Glutamatergic neuron (in vitro differentiated cells): ENCODE measurements around the gene BOD1L1. TPM values are rescaled to one million over a fixed set of nuclear protein-coding genes. Genes with fewer than 3 reads are reported as not detected.
A peak's percentile ranks its signal among the peaks of the same experiment; 100 is the strongest.

ENCODE experiments used
- DNase-seq: peaks from one replicate; pipeline ENCODE4 v3.0.0; 2022
- H3K27ac Mint-ChIP-seq: one replicate; pipeline ENCODE4 v1.8.0; 2020; ENCODE audit warnings: mild to moderate bottlenecking, mixed read lengths, inconsistent platforms; ENCODE audit not compliant: unreplicated experiment
- H3K27me3 Mint-ChIP-seq: one replicate; pipeline ENCODE4 v1.8.0; 2020; ENCODE audit warnings: mild to moderate bottlenecking, moderate library complexity, mixed read lengths, inconsistent platforms; ENCODE audit not compliant: unreplicated experiment
- H3K36me3 Mint-ChIP-seq: one replicate; pipeline ENCODE4 v1.8.0; 2020; ENCODE audit warnings: mild to moderate bottlenecking, mixed read lengths, inconsistent platforms; ENCODE audit not compliant: unreplicated experiment
- H3K4me1 Mint-ChIP-seq: one replicate; pipeline ENCODE4 v1.8.0; 2020; ENCODE audit warnings: mild to moderate bottlenecking, low read depth, mixed read lengths, inconsistent platforms; ENCODE audit not compliant: unreplicated experiment
- H3K4me3 Mint-ChIP-seq: one replicate; pipeline ENCODE4 v1.8.0; 2020; ENCODE audit warnings: mild to moderate bottlenecking, mixed read lengths, inconsistent platforms; ENCODE audit not compliant: unreplicated experiment
- H3K9me3 Mint-ChIP-seq: one replicate; pipeline ENCODE4 v1.8.0; 2020; ENCODE audit warnings: mild to moderate bottlenecking, moderate library complexity, mixed read lengths, inconsistent platforms; ENCODE audit not compliant: unreplicated experiment
- total RNA-seq: library from RNA; stranded (reverse); fragmentation: NEBNext Ultra II Directional; extraction: Animal tissue kit (Norgen Biotek cat#: 25700); gene quantifications from one replicate; pipeline ENCODE4 v1.2.1, GENCODE V29; 2021; ENCODE audit not compliant: unreplicated experiment
- TF ChIP-seq, protein P1 (sequence below): fragments of 200-600 bp; sonication (generic); IDR thresholded peaks from one replicate; pipeline ENCODE4 v1.5.0; 2021; ENCODE audit not compliant: partially characterized antibody, unreplicated experiment

BOD1L1 gene
- total RNA-seq, 1 donor from 2014 or later, result 57.3 TPM

DNA sequence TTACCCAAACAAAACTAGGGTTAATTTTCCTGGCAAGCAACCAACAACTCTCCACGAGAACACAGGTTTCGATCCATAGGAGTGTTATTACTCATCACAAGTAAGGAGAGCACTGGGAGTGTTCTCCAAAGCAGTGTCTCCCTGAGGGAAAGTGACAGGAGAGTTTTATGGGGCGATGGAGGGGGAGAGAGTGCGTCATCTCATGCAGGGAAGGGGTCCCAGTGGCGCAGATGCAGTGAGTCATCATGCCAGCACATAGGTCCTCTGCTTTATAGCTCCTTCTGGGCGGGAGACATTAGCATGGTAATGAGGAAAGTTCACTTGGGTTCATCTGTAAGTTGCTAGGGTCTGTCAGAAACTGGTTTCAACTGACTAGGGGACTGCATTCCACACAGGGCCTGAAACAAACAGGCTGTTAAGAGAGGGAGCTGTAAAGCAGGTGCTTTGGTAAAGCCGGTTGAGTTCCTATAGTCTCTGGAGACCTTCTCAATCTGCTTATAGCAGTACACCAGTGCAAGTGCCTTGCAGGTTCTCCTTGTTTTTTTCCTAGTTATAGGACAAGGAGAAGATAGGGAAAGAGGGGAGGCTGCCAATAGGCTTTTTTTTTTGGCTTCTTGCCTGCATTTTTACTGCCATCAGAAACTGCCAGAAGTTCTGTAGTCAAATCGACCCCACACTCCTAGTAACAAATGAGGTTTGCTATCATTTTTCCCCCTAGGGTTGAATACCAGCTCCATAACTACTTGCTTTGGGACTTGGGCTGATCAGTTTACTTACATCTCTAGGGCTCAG is 12.8 kb upstream of the BOD1L1 start:
- H3K4me3 Mint-ChIP-seq, result no peak overlapping the region
- no peaks in the 10 kb centered on the region for H3K9me3 Mint-ChIP-seq
- no peaks in the 10 kb centered on the region for H3K36me3 Mint-ChIP-seq
- no peak for DNase-seq
- peaks cover 6% of the 10 kb centered on the region for H3K4me1 Mint-ChIP-seq
- TF ChIP-seq, protein P1, sequence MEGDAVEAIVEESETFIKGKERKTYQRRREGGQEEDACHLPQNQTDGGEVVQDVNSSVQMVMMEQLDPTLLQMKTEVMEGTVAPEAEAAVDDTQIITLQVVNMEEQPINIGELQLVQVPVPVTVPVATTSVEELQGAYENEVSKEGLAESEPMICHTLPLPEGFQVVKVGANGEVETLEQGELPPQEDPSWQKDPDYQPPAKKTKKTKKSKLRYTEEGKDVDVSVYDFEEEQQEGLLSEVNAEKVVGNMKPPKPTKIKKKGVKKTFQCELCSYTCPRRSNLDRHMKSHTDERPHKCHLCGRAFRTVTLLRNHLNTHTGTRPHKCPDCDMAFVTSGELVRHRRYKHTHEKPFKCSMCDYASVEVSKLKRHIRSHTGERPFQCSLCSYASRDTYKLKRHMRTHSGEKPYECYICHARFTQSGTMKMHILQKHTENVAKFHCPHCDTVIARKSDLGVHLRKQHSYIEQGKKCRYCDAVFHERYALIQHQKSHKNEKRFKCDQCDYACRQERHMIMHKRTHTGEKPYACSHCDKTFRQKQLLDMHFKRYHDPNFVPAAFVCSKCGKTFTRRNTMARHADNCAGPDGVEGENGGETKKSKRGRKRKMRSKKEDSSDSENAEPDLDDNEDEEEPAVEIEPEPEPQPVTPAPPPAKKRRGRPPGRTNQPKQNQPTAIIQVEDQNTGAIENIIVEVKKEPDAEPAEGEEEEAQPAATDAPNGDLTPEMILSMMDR, result no peak
- peaks cover 2% of the 10 kb centered on the region for H3K27me3 Mint-ChIP-seq
- no peak overlapping the region for H3K27ac Mint-ChIP-seq

GRCh38 chr4:13635286-13635799 is 7.8 kb upstream of the BOD1L1 start:
- no peak for DNase-seq
- no peak overlapping the region for H3K27ac Mint-ChIP-seq
- peaks cover 2% of the 10 kb centered on the region for H3K27me3 Mint-ChIP-seq
- peaks cover 2% of the 10 kb centered on the region for H3K4me1 Mint-ChIP-seq
- no peaks in the 10 kb centered on the region for H3K9me3 Mint-ChIP-seq
- TF ChIP-seq, protein P1, result no peak
- no peak overlapping the region for H3K4me3 Mint-ChIP-seq
- no peaks in the 10 kb centered on the region for H3K36me3 Mint-ChIP-seq

DNA sequence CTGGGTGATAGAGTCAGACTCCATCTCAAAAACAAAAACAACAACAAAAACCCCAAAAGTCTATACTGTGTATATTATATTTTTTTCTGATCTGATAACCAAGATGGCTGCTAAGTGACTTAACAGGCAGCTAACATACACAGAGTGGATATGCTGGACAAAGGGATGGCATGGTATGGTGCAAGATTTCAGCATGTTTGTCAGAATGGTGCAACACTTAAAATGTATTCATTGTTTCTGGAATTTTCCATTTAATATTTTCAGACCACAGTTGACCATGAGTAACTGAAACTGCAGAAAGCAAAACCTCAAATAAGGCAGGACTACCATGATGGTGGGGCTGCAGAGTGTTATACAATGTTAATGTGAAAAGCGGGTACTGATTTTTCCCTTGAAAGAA is 6.1 kb upstream of the BOD1L1 start:
- Mint-ChIP-seq H3K27ac (no peak overlapping the region), H3K4me3 (no peak overlapping the region), H3K36me3 (no peaks in the 10 kb centered on the region), H3K27me3 (peaks cover 2% of the 10 kb centered on the region), H3K4me1 (peaks cover under 1% of the 10 kb centered on the region), H3K9me3 (no peaks in the 10 kb centered on the region)
- TF ChIP-seq, protein P1, result no peak
- no peak for DNase-seq

DNA sequence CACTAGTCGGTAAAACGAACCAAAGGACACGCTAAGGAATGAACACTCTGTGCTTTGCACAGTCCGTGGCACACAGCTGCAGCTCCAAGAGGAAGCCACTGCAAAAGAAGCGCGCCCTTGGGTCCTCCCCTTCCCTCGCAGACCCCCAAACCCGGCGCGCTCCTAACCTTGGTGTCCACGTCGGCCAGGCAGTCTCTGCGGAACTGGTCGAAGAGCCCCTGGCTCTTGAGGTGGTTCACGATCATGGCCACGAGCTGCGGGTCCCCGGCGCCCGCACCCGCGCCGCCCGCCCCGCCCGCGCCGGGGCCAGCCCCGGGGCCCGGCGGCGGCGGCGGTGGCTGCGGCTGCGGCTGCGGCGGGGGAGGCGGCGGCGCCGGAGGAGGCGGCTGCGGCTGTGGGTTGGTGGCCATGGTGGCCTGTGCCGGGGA is 333 bp downstream of the BOD1L1 start:
- Mint-ChIP-seq H3K36me3 (no peaks in the 10 kb centered on the region), H3K27ac (peak overlapping the region; percentile 87), H3K4me1 (peaks cover 9% of the 10 kb centered on the region), H3K27me3 (peaks cover 2% of the 10 kb centered on the region), H3K4me3 (peak overlapping the region; percentile 100), H3K9me3 (peaks cover 7% of the 10 kb centered on the region)
- DNase-seq, result peak; percentile 64
- TF ChIP-seq, protein P1, result no peak
